Measurements from ENCODE around the gene MRGPRD. TPM values are rescaled to one million over a fixed set of nuclear protein-coding genes. Genes with fewer than 3 reads are reported as not detected.

MRGPRD gene
- total RNA-seq, 1 donor from 2014 or later = not detected

DNA sequence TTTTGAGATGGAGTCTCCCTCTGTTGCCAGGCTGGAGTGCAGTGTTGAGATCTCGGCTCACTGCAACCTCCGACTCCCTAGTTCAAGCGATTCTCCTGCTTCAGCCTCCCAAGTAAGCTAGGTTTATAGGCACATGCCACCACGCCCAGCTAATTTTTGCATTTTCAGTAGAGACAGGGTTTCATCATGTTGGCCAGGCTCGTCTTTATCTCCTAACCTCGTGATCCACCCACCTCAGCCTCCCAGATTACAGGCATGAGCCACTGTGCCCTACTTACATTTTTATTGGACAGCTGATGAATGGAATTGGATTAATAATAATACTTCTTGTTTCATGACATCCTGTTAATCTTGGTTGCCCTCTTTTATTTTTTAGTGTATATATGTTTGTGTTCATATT is 3.0 kb upstream of the MRGPRD start:
- Mint-ChIP-seq H3K4me3 (ENCODE audit: unreplicated experiment) (no peak overlapping the region), H3K27me3 (ENCODE audit: low read depth, unreplicated experiment) (peaks cover 27% of the 10 kb centered on the region), H3K36me3 (ENCODE audit: low read depth, unreplicated experiment) (no peaks in the 10 kb centered on the region), H3K27ac (ENCODE audit: unreplicated experiment) (no peak overlapping the region), H3K4me1 (ENCODE audit: low read depth, unreplicated experiment) (no peaks in the 10 kb centered on the region), H3K9me3 (ENCODE audit: unreplicated experiment) (peaks cover 7% of the 10 kb centered on the region)
- Histone ChIP-seq H3K9ac (ENCODE audit: low read length) (no peak overlapping the region), H2AFZ (ENCODE audit: low read depth, low read length) (no peak overlapping the region), H3K36me3 (ENCODE audit: insufficient read depth, low read length) (no peaks in the 10 kb centered on the region), H3K4me3 (ENCODE audit: insufficient read depth, low read depth, low read length) (no peak overlapping the region), H3K79me2 (ENCODE audit: insufficient read depth, low read length) (no peaks in the 10 kb centered on the region), H4K20me1 (ENCODE audit: insufficient read depth, low read length) (no peaks in the 10 kb centered on the region), H3K27me3 (ENCODE audit: insufficient read depth, low read length) (peaks cover 2% of the 10 kb centered on the region), H3K4me1 (ENCODE audit: insufficient read depth, low read length) (no peaks in the 10 kb centered on the region), H3K4me2 (ENCODE audit: low read length) (no peak overlapping the region), H3K27ac (ENCODE audit: low read depth, low read length) (no peak overlapping the region), H3K9me3 (ENCODE audit: insufficient read depth, low read depth, low read length) (no peaks in the 10 kb centered on the region)
- TF ChIP-seq EZH2 (IDR thresholded peaks at IDR 0.05; ENCODE audit: insufficient read depth, low read length) = no peak
- TF ChIP-seq, protein P1, sequence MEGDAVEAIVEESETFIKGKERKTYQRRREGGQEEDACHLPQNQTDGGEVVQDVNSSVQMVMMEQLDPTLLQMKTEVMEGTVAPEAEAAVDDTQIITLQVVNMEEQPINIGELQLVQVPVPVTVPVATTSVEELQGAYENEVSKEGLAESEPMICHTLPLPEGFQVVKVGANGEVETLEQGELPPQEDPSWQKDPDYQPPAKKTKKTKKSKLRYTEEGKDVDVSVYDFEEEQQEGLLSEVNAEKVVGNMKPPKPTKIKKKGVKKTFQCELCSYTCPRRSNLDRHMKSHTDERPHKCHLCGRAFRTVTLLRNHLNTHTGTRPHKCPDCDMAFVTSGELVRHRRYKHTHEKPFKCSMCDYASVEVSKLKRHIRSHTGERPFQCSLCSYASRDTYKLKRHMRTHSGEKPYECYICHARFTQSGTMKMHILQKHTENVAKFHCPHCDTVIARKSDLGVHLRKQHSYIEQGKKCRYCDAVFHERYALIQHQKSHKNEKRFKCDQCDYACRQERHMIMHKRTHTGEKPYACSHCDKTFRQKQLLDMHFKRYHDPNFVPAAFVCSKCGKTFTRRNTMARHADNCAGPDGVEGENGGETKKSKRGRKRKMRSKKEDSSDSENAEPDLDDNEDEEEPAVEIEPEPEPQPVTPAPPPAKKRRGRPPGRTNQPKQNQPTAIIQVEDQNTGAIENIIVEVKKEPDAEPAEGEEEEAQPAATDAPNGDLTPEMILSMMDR (IDR thresholded peaks at IDR 0.05; ENCODE audit: insufficient read depth, low read depth, low read length) = no peak
- DNase-seq (ENCODE audit: low read depth) = no peak
- FAIRE-seq = no peak

DNA sequence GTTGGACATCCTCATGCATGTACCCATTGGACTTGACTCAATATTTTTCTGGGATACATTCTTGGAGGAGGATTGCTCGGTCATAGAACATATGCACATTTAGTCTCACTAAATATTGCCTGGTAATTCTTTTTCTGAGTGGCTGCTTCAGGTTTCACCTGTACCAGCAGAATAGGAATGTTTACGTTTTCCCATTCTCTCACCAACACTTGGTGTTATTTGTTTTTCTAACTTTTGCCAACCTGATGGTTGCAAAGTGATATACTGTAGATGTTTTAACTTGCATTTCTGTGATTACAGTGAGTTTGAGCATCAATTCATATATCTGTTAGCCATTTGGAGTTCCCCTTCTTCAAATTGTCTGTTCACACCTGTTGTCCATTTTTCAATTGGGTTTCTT is 1.3 kb upstream of the MRGPRD start:
- Histone ChIP-seq H3K79me2 (ENCODE audit: insufficient read depth, low read length) (no peaks in the 10 kb centered on the region), H3K4me1 (ENCODE audit: insufficient read depth, low read length) (no peaks in the 10 kb centered on the region), H3K27me3 (ENCODE audit: insufficient read depth, low read length) (peaks cover 10% of the 10 kb centered on the region), H4K20me1 (ENCODE audit: insufficient read depth, low read length) (no peaks in the 10 kb centered on the region), H3K36me3 (ENCODE audit: insufficient read depth, low read length) (no peaks in the 10 kb centered on the region), H3K27ac (ENCODE audit: low read depth, low read length) (no peak overlapping the region), H3K9ac (ENCODE audit: low read length) (no peak overlapping the region), H3K9me3 (ENCODE audit: insufficient read depth, low read depth, low read length) (no peaks in the 10 kb centered on the region), H2AFZ (ENCODE audit: low read depth, low read length) (no peak overlapping the region), H3K4me2 (ENCODE audit: low read length) (no peak overlapping the region), H3K4me3 (ENCODE audit: insufficient read depth, low read depth, low read length) (no peak overlapping the region)
- H3K27me3 Mint-ChIP-seq (ENCODE audit: low read depth, unreplicated experiment) = peaks cover 32% of the 10 kb centered on the region
- no peaks in the 10 kb centered on the region for H3K36me3 Mint-ChIP-seq (ENCODE audit: low read depth, unreplicated experiment)
- DNase-seq (ENCODE audit: low read depth) (no peak), FAIRE-seq (no peak)
- TF ChIP-seq, protein P1 (IDR thresholded peaks at IDR 0.05; ENCODE audit: insufficient read depth, low read depth, low read length) = no peak
- TF ChIP-seq EZH2 (IDR thresholded peaks at IDR 0.05; ENCODE audit: insufficient read depth, low read length) = no peak
- H3K4me3 Mint-ChIP-seq (ENCODE audit: unreplicated experiment) = no peak overlapping the region
- peaks cover 5% of the 10 kb centered on the region for H3K9me3 Mint-ChIP-seq (ENCODE audit: unreplicated experiment)
- H3K4me1 Mint-ChIP-seq (ENCODE audit: low read depth, unreplicated experiment) = no peaks in the 10 kb centered on the region
- no peak overlapping the region for H3K27ac Mint-ChIP-seq (ENCODE audit: unreplicated experiment)

DNA sequence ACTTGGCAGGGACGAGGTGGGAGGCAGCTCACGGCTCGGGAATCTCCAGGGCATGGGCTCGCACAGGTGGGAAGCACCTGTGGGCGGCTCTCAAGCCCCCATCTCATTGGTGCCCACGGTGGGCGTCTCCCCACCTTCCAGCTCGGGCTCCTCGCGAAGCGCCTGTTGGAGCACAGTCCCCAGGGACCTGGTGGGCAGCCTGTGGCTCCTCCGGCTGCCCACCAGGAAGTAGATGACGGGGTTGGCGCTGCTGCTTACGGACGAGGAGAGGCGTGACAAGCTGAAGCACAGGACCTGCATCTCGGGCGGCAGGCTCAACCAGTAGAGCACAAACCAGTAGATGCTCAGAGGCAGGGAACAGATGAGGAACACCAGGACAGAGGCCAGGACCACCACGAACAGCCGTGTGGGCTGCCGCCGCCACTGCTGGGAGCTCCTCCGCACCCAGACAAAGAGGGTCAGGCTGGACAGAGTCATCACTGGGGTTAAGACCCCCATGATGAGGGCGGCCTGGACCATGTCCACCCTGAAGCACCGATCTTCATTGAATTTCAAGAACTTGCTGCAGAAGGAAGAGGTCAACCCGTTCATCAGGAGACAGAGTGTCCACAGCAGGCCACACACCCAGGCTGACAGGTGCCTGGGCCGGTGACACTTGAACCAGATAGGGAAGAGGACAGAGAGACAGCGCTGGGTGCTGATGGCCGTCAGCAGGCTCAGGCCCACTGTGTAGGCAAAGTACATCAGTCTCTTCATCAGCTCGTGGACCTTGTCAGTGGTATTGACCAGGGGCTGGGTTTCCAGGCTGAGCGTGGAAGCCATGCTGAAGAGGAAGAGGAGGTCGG is 633 bp downstream of the MRGPRD start:
- Histone ChIP-seq H3K27me3 (ENCODE audit: insufficient read depth, low read length) (peaks cover 10% of the 10 kb centered on the region), H4K20me1 (ENCODE audit: insufficient read depth, low read length) (no peaks in the 10 kb centered on the region), H3K4me1 (ENCODE audit: insufficient read depth, low read length) (no peaks in the 10 kb centered on the region), H3K27ac (ENCODE audit: low read depth, low read length) (no peak overlapping the region), H2AFZ (ENCODE audit: low read depth, low read length) (no peak overlapping the region), H3K9ac (ENCODE audit: low read length) (no peak overlapping the region), H3K9me3 (ENCODE audit: insufficient read depth, low read depth, low read length) (no peaks in the 10 kb centered on the region), H3K79me2 (ENCODE audit: insufficient read depth, low read length) (no peaks in the 10 kb centered on the region), H3K4me3 (ENCODE audit: insufficient read depth, low read depth, low read length) (no peak overlapping the region), H3K4me2 (ENCODE audit: low read length) (no peak overlapping the region), H3K36me3 (ENCODE audit: insufficient read depth, low read length) (no peaks in the 10 kb centered on the region)
- Mint-ChIP-seq H3K27me3 (ENCODE audit: low read depth, unreplicated experiment) (peaks cover 33% of the 10 kb centered on the region), H3K4me3 (ENCODE audit: unreplicated experiment) (no peak overlapping the region), H3K4me1 (ENCODE audit: low read depth, unreplicated experiment) (no peaks in the 10 kb centered on the region), H3K36me3 (ENCODE audit: low read depth, unreplicated experiment) (no peaks in the 10 kb centered on the region), H3K9me3 (ENCODE audit: unreplicated experiment) (no peaks in the 10 kb centered on the region), H3K27ac (ENCODE audit: unreplicated experiment) (no peak overlapping the region)
- DNase-seq (ENCODE audit: low read depth) (no peak), FAIRE-seq (no peak)
- no peak for TF ChIP-seq EZH2 (IDR thresholded peaks at IDR 0.05; ENCODE audit: insufficient read depth, low read length)
- TF ChIP-seq, protein P1 (IDR thresholded peaks at IDR 0.05; ENCODE audit: insufficient read depth, low read depth, low read length) = no peak
